Stimulated activated CD4-positive, alpha-beta T cell treated with anti-CD3 and anti-CD28 coated beads, Interleukin-4, amount 100 ng/mL, for 48 hours (primary cell): ENCODE measurements around the gene KAT2B.

Source experiments
- DNase-seq, 2 donors: peaks; one replicate each; pipeline ENCODE4 v3.0.0-alpha.2; 2020; ENCODE audit warnings: low read depth in 2 of 2

The KAT2B gene

GRCh38 chr3:20096135-20096685 is 56.0 kb downstream of the KAT2B start:
- no peak for DNase-seq

DNA sequence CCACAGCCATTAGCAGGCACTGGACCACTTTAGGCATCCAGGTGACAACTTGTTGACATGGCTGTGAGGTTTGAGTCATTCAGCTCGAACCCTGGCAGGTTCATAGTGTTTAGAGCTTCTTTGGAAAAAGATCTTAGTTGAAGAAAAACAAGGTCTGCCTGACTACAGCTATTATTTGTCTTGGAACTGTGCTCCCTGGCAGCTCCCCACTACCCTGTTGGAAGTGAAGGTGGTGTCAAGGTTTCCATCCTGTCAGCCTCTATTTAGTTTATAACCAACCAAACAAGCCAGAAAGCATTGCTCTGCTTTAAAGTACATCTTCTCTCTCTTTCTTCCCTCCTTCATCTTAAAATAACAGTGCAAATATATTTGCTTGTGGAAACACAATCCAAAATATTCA is 56.8 kb downstream of the KAT2B start:
- no peak for DNase-seq

- DNase-seq: no peak
These were observed 58.8 kb downstream of the KAT2B start for GRCh38 chr3:20099060-20099459.

GRCh38 chr3:20100151-20100550 is 59.9 kb downstream of the KAT2B start:
- no peak for DNase-seq

DNA sequence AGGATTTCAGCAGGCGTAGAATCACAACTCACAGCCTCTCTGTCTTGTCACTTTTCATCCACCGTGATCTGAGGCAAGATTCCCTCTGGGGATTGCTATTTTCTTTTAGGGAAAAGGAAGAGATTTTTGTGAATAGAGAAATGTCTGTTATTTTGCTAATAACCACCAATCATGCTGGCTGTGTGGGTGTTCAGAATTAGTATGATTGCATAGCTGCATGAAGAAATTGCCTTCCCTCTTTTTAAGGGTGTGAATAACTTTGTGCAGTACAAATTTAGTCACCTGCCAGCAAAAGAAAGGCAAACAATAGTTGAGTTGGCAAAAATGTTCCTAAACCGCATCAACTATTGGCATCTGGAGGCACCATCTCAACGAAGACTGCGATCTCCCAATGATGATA is 60.8 kb downstream of the KAT2B start:
- DNase-seq: no peak

DNA sequence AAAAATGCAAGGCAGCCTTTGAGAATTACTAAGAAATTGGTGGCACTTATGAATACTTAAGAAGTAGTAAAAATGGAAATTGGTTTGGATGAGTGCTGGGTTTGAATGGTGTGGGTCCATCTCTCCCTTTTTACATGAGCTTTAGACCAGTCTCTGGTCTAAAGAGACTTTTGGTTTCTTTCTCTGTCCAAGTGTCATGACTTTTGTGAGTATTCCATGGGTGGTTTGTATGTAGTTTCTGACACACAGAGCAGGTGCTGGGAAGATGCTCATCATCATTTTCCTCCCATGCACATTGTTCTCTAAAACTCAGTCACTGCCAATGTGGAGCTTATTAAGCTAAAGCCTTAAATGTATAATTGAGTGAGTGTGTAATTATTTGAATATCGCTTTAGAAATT is 63.5 kb downstream of the KAT2B start:
- DNase-seq: no peak

DNA sequence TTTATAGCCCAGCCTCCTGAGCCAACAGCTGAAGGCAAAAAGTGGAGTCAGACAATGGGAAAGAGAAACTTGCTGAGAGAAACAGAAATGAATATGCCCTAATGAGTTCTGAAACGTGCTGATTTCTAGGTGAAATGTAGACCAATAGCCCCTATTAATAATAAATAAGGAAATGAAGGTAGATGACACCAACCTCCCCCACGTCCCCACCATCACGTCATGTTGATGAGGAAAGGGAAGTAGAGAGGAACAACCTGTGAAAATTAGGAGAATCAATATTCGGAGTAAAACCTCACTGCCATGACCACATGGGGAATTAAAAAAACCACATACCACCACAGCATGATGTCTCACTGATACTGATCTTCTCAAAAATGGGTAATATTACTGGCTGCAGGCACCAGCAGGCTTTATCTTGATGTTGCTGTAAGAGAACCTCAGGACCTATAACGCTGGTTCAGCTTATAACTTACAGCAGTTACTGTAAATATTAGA is 64.0 kb downstream of the KAT2B start:
- DNase-seq: peak; percentile 8 to 34

- no peak for DNase-seq
These were observed 65.5 kb downstream of the KAT2B start for GRCh38 chr3:20105513-20106280.

- no peak for DNase-seq
These were observed 67.5 kb downstream of the KAT2B start for GRCh38 chr3:20107722-20108121.

DNA sequence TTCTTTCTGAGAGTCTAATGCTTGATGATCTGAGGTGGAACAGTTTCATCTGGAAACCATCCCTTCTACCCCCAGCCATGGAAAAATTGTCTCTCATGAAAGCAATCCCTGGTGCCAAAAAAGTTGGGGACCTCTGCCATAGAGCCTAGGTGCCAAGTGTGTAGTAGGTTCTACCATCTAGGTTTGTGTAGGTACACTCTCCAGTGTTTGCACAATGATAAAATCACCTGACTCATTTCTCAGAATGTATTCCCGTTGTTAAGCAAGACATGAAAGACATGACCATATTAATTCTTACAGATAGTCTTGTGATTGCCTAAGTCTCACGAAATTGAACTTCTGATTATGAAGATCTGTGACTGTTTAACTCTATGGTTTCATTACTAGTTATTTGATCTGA is 68.6 kb downstream of the KAT2B start:
- DNase-seq: no peak

GRCh38 chr3:20110826-20111225 is 70.6 kb downstream of the KAT2B start:
- DNase-seq: no peak

GRCh38 chr3:20111836-20112235 is 71.6 kb downstream of the KAT2B start:
- DNase-seq: no peak

- no peak for DNase-seq
These were observed 80.8 kb downstream of the KAT2B start for GRCh38 chr3:20121088-20121487.

GRCh38 chr3:20123131-20123652 is 82.9 kb downstream of the KAT2B start:
- no peak for DNase-seq

DNA sequence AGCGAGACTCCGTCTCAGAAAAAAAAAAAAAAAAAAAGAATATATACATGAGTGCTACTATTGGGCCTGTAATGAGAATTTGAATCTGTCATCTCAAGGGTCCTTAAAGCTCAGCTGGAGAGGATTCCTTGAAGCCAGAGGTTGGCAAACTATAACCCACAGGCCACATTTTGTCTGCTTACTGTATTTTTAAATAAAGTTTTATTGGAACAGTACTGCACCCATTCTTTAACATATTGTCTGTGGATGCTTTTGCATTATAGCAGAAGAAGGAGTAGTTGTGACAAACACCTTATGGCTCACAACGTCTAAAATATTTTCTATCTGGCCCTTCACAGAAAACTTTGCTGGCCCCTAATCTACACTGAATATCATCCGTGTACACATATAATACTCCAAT is 85.0 kb downstream of the KAT2B start:
- DNase-seq: no peak

- DNase-seq: no peak
These were observed 85.7 kb downstream of the KAT2B start for GRCh38 chr3:20125897-20126296.

GRCh38 chr3:20128358-20128757 is 88.1 kb downstream of the KAT2B start:
- no peak for DNase-seq

GRCh38 chr3:20130106-20130505 is 89.9 kb downstream of the KAT2B start:
- no peak for DNase-seq

DNA sequence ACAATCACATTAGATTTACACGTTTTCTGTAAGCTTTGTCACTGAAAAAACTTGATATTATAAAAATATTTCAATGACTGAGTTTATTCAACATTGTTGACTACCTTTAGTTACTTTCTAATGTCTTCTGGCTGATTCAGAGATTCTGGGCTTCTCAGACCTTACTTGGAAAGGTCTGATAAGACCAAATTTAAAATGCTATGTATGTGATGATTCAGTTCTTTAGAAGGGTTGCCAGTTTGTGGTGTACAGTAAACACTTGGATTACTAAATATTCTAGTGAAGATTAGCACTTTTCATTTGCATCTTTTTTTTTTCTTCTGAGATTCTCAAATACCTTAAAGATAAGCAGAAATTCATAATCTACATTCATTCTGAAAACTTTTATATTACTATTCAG is 96.0 kb downstream of the KAT2B start:
- no peak for DNase-seq

- DNase-seq: no peak
These were observed 97.4 kb downstream of the KAT2B start for GRCh38 chr3:20137647-20138046.

DNA sequence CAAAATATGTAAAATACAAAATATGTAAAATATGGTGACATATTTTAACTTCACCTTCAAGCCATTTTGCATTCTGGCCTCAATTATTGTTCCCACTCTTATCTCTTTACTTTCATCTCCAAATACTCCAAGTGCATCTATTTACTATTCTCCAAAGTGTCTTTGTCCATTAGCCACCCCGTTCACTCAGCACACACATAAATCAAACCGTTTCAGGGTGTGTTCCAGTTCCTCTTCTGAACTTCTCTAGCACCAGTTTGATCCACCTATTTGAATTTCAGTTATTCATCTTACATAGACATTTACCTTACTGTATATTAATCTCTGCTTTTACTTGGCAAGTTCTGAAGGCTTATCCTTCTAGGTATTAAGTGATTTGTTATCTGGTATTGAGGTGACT is 100.6 kb downstream of the KAT2B start:
- no peak for DNase-seq

- no peak for DNase-seq
These were observed 101.1 kb downstream of the KAT2B start for GRCh38 chr3:20141316-20141715.

DNA sequence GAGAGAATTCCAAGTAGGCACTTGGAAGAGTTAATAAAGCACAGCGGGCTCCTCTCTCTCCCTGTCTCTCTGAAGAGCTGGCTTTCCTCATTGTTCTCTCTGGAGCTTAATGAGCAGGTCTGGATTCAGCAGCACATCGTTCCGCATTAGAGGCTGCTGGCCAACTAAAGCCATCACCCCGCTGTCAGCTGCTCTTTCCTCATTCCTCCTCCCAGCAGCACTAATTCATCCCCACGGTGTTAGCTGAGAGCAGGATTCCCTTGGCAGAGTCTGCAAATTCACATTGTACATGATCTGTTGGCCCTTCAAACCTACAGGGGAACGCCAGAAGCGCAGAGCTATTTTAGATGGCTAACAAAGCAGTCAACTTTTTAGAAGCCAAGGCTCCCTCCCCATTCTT is 101.6 kb downstream of the KAT2B start:
- DNase-seq: no peak
